Keratinocyte (primary cell): ENCODE data around the gene MRO. TPM values are rescaled to one million over a fixed set of nuclear protein-coding genes. Genes with fewer than 3 reads are reported as not detected.

Experiments
- DNase-seq: peaks from one replicate; pipeline ENCODE4 v3.0.0-alpha.2; 2011; ENCODE audit warnings: low read depth, missing footprints, low spot score
- FAIRE-seq: peaks from 2 replicates; lab custom pipeline; 2011; peaks lifted over from hg19 to GRCh38; lab: Jason Lieb, UNC
- H2AFZ ChIP-seq: 2 replicates; pipeline ENCODE4 v1.6.0; 2012; ENCODE audit warnings: low read length, control low read depth, inconsistent platforms; ENCODE audit not compliant: control insufficient read depth
- H3K27ac ChIP-seq: 2 replicates; pipeline ENCODE4 v1.5.1; 2011; ENCODE audit warnings: low read length; ENCODE audit not compliant: control insufficient read depth, insufficient read depth
- H3K27me3 ChIP-seq: 3 replicates; pipeline ENCODE4 v1.6.0; 2011; ENCODE audit warnings: low read length; ENCODE audit not compliant: control insufficient read depth, insufficient read depth; ENCODE audit errors: extremely low read depth
- H3K36me3 ChIP-seq, 2 experiments: 2 replicates in 1 of 2; 3 replicates in 1 of 2; pipeline ENCODE4 v1.5.1; 2011; ENCODE audit warnings: low read length in 2 of 2, mild to moderate bottlenecking in 1 of 2; ENCODE audit not compliant: control insufficient read depth in 2 of 2, insufficient read depth in 2 of 2; ENCODE audit errors: extremely low read depth in 1 of 2
- H3K4me1 ChIP-seq: 3 replicates; pipeline ENCODE4 v1.5.1; 2011; ENCODE audit warnings: low read length; ENCODE audit not compliant: control insufficient read depth, insufficient read depth; ENCODE audit errors: extremely low read depth
- H3K4me2 ChIP-seq: 3 replicates; pipeline ENCODE4 v1.6.0; 2011; ENCODE audit warnings: low read depth, low read length; ENCODE audit not compliant: control insufficient read depth, insufficient read depth; ENCODE audit errors: extremely low read depth
- H3K4me3 ChIP-seq, 3 experiments: fragments of 200-600 bp in 1 of 3; sonication (generic) in 1 of 3; 2 replicates in 2 of 3; 3 replicates in 1 of 3; pipeline ENCODE4 v1.5.1; 2011 to 2016; ENCODE audit warnings: low read length in 3 of 3, mild to moderate bottlenecking in 3 of 3, control low read depth in 2 of 3, inconsistent platforms in 1 of 3, low read depth in 1 of 3, mixed read lengths in 1 of 3, mixed run types in 1 of 3, moderate library complexity in 1 of 3; ENCODE audit not compliant: control insufficient read depth in 2 of 3, insufficient read depth in 2 of 3; ENCODE audit errors: extremely low read depth in 1 of 3
- H3K79me2 ChIP-seq: 2 replicates; pipeline ENCODE4 v1.6.0; 2012; ENCODE audit warnings: low read length; ENCODE audit not compliant: control insufficient read depth, insufficient read depth
- H3K9ac ChIP-seq: 3 replicates; pipeline ENCODE4 v1.6.0; 2011; ENCODE audit warnings: low read length; ENCODE audit not compliant: control insufficient read depth, insufficient read depth; ENCODE audit errors: extremely low read depth
- H3K9me1 ChIP-seq: 3 replicates; pipeline ENCODE4 v1.6.0; 2011; ENCODE audit warnings: low read length; ENCODE audit not compliant: control insufficient read depth, insufficient read depth; ENCODE audit errors: extremely low read depth
- H3K9me3 ChIP-seq: 2 replicates; pipeline ENCODE4 v1.5.1; 2012; ENCODE audit warnings: low read depth, low read length; ENCODE audit not compliant: control insufficient read depth
- H4K20me1 ChIP-seq: 3 replicates; pipeline ENCODE4 v1.6.0; 2011; ENCODE audit warnings: low read length; ENCODE audit not compliant: control insufficient read depth, insufficient read depth; ENCODE audit errors: extremely low read depth
- CTCF ChIP-seq, 3 experiments: IDR thresholded peaks in 1 of 3; conservative IDR thresholded peaks in 1 of 3; optimal IDR thresholded peaks in 1 of 3; 2 replicates in 2 of 3; 3 replicates in 1 of 3; pipeline versions ENCODE3 to v1.5.1; 2011; ENCODE audit warnings: low read length in 3 of 3, mild to moderate bottlenecking in 3 of 3, moderate library complexity in 2 of 3, control low read depth in 1 of 3, inconsistent platforms in 1 of 3; ENCODE audit not compliant: insufficient read depth in 2 of 3; ENCODE audit errors: extremely low read depth in 1 of 3
- EZH2 ChIP-seq: IDR thresholded peaks from one replicate; pipeline ENCODE4 v1.6.1; 2012; ENCODE audit warnings: inconsistent platforms, mild to moderate bottlenecking, low read length, moderate library complexity
- dilution Hi-C: fragments of 300-500 bp; cut with MboI; formaldehyde crosslinking; loops from one replicate; pipeline ENCODE4 v1.7.0; 2020; ENCODE audit warnings: low sequenced_read_pairs; ENCODE audit not compliant: extremely low pct_ligation_motif_present
- polyA plus RNA-seq, 5 experiments: library from polyadenylated mRNA; depleted of rRNA in 3 of 5; stranded (reverse) in 3 of 5; stranded (forward) in 1 of 5; unstranded in 1 of 5; fragments of >200 nt; gene quantifications; 1 replicate in 1 of 5; 2 replicates in 3 of 5; 3 replicates in 1 of 5; pipeline versions ENCODE4 v1.2.1 to v1.2.3, GENCODE V29; 2011 to 2012; ENCODE audit warnings: missing spikeins in 2 of 5, low read depth in 1 of 5, low replicate concordance in 1 of 5

The MRO gene
- polyA plus RNA-seq, 1 donor (not counting 4 experiments of a cell fraction or from before 2014, with no cell fraction given) = not detected

- TF ChIP-seq EZH2 (no peak), CTCF (optimal IDR thresholded peaks at IDR 0.05 in 1 of 3, IDR thresholded peaks at IDR 0.05 in 1 of 3, conservative IDR thresholded peaks at IDR 0.05 in 1 of 3; ENCODE audit: extremely low read depth in 1 of 3, insufficient read depth in 2 of 3, low read length in 3 of 3) (no peak)
- dilution Hi-C loops = no loop called here
- H3K9ac ChIP-seq = no peak overlapping the region
- H3K4me1 ChIP-seq = no peaks in the 10 kb centered on the region
- H3K27ac ChIP-seq = no peak overlapping the region
- H4K20me1 ChIP-seq = no peaks in the 10 kb centered on the region
- H3K27me3 ChIP-seq = peaks cover 3% of the 10 kb centered on the region
- H2AFZ ChIP-seq = no peak overlapping the region
- H3K9me1 ChIP-seq = no peaks in the 10 kb centered on the region
- H3K9me3 ChIP-seq = no peaks in the 10 kb centered on the region
- FAIRE-seq (no peak), DNase-seq (no peak)
- H3K79me2 ChIP-seq = no peaks in the 10 kb centered on the region
- no peaks in the 10 kb centered on the region for H3K36me3 ChIP-seq
- H3K4me2 ChIP-seq = no peak overlapping the region
- H3K4me3 ChIP-seq = no peak overlapping the region
Measured at GRCh38 chr18:50790948-50791347, 28.9 kb downstream of the MRO start.

GRCh38 chr18:50790241-50790640 is 29.6 kb downstream of the MRO start:
- Histone ChIP-seq H3K9me1 (no peaks in the 10 kb centered on the region), H3K4me2 (no peak overlapping the region), H3K9ac (no peak overlapping the region), H3K79me2 (no peaks in the 10 kb centered on the region), H3K36me3 (no peaks in the 10 kb centered on the region), H3K27me3 (peaks cover 3% of the 10 kb centered on the region), H3K4me3 (no peak overlapping the region), H4K20me1 (no peaks in the 10 kb centered on the region), H2AFZ (no peak overlapping the region), H3K27ac (no peak overlapping the region), H3K4me1 (no peaks in the 10 kb centered on the region), H3K9me3 (no peaks in the 10 kb centered on the region)
- FAIRE-seq = no peak
- no peak for DNase-seq
- TF ChIP-seq CTCF (optimal IDR thresholded peaks at IDR 0.05 in 1 of 3, IDR thresholded peaks at IDR 0.05 in 1 of 3, conservative IDR thresholded peaks at IDR 0.05 in 1 of 3; ENCODE audit: extremely low read depth in 1 of 3, insufficient read depth in 2 of 3, low read length in 3 of 3) (no peak), EZH2 (no peak)
- dilution Hi-C loops = no loop called here
